ENCODE results near the gene SLC30A7. TPM values are rescaled to one million over a fixed set of nuclear protein-coding genes. Genes with fewer than 3 reads are reported as not detected.

The SLC30A7 gene
- total RNA-seq, 2 donors from 2014 or later, result 26.8 to 54.7 TPM

- no peak for ATAC-seq (ENCODE audit: insufficient number of reproducible peaks, low FRiP score, low read depth)
- no peak overlapping the region for H3K27ac ChIP-seq
- H3K4me1 ChIP-seq (ENCODE audit: control insufficient read depth in 1 of 2, low read depth in 2 of 2), result peaks cover 29 to 37% of the 10 kb centered on the region in 2 donors
- no peaks in the 10 kb centered on the region for H3K9me3 ChIP-seq
- no peaks in the 10 kb centered on the region for H3K36me3 ChIP-seq
- no peak for DNase-seq (ENCODE audit: low spot score)
- no peak overlapping the region for H3K4me3 ChIP-seq
- no peak for TF ChIP-seq CTCF (IDR thresholded peaks at IDR 0.05)
- H3K27me3 ChIP-seq (replicated peaks; ENCODE audit: insufficient read depth), result no peaks in the 10 kb centered on the region
Observed at GRCh38 chr1:101005183-101005582, 109.3 kb downstream of the SLC30A7 start.

GRCh38 chr1:101005871-101006270 is 110.0 kb downstream of the SLC30A7 start:
- no peak for ATAC-seq (ENCODE audit: insufficient number of reproducible peaks, low FRiP score, low read depth)
- no peaks in the 10 kb centered on the region for H3K9me3 ChIP-seq
- H3K36me3 ChIP-seq, result no peaks in the 10 kb centered on the region
- no peaks in the 10 kb centered on the region for H3K27me3 ChIP-seq (replicated peaks; ENCODE audit: insufficient read depth)
- no peak overlapping the region for H3K27ac ChIP-seq
- no peak for DNase-seq (ENCODE audit: low spot score)
- no peak for TF ChIP-seq CTCF (IDR thresholded peaks at IDR 0.05)
- no peak overlapping the region for H3K4me3 ChIP-seq
- peaks cover 29 to 37% of the 10 kb centered on the region in 2 donors for H3K4me1 ChIP-seq (ENCODE audit: control insufficient read depth in 1 of 2, low read depth in 2 of 2)

GRCh38 chr1:101006553-101006952 is 110.7 kb downstream of the SLC30A7 start:
- Histone ChIP-seq H3K27me3 (replicated peaks; ENCODE audit: insufficient read depth) (no peaks in the 10 kb centered on the region), H3K9me3 (no peaks in the 10 kb centered on the region), H3K4me1 (ENCODE audit: control insufficient read depth in 1 of 2, low read depth in 2 of 2) (peaks cover 29 to 36% of the 10 kb centered on the region in 2 donors), H3K4me3 (no peak overlapping the region), H3K27ac (no peak overlapping the region), H3K36me3 (no peaks in the 10 kb centered on the region)
- DNase-seq (ENCODE audit: low spot score) (no peak), ATAC-seq (ENCODE audit: insufficient number of reproducible peaks, low FRiP score, low read depth) (no peak)
- TF ChIP-seq CTCF (IDR thresholded peaks at IDR 0.05), result no peak

- no peak overlapping the region for H3K27ac ChIP-seq
- H3K36me3 ChIP-seq, result no peaks in the 10 kb centered on the region
- no peaks in the 10 kb centered on the region for H3K9me3 ChIP-seq
- H3K4me1 ChIP-seq (ENCODE audit: control insufficient read depth in 1 of 2, low read depth in 2 of 2), result peaks cover 13 to 18% of the 10 kb centered on the region in 2 donors
- ATAC-seq (ENCODE audit: insufficient number of reproducible peaks, low FRiP score, low read depth) (no peak), DNase-seq (ENCODE audit: low spot score) (no peak)
- no peak for TF ChIP-seq CTCF (IDR thresholded peaks at IDR 0.05)
- H3K4me3 ChIP-seq, result no peak overlapping the region
- no peaks in the 10 kb centered on the region for H3K27me3 ChIP-seq (replicated peaks; ENCODE audit: insufficient read depth)
Observed at GRCh38 chr1:101008229-101008834, 112.4 kb downstream of the SLC30A7 start.

- Histone ChIP-seq H3K4me3 (no peak overlapping the region), H3K4me1 (ENCODE audit: control insufficient read depth in 1 of 2, low read depth in 2 of 2) (no peaks in the 10 kb centered on the region), H3K9me3 (no peaks in the 10 kb centered on the region), H3K36me3 (no peaks in the 10 kb centered on the region), H3K27me3 (replicated peaks; ENCODE audit: insufficient read depth) (no peaks in the 10 kb centered on the region), H3K27ac (no peak overlapping the region)
- DNase-seq (ENCODE audit: low spot score) (no peak), ATAC-seq (ENCODE audit: insufficient number of reproducible peaks, low FRiP score, low read depth) (no peak)
- TF ChIP-seq CTCF (IDR thresholded peaks at IDR 0.05), result no peak
Observed at GRCh38 chr1:101013776-101014175, 117.9 kb downstream of the SLC30A7 start.

All from thoracic aorta (tissue), 2 donors.